ENCODE measurements around the gene POLR2M. TPM values are rescaled to one million over a fixed set of nuclear protein-coding genes. Genes with fewer than 3 reads are reported as not detected.

The POLR2M gene
- total and polyA plus RNA-seq, 2 donors (not counting 3 experiments of a cell fraction or from before 2014, with no cell fraction given): 38.4 to 42.5 TPM

DNA sequence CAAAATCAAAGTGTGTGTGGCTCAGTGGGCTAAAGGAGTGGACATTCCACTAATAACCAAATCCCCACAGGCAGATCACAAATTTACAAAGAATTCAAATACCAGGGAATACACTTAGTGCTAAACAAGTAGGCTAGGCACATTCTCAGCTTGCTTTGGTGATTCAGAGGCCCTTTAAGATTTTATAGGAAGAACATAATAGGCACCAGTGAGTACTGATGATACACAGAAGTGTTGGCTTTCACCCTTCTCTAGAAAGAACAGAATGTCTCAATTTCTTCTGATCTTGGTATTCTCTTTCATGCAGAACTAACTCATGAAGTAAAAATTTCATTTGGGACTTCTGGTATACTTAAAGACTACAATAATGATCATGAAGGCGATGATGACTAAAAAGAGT is 55.0 kb downstream of the POLR2M start:
- Histone ChIP-seq H3K9me1 (replicated peaks; ENCODE audit: control insufficient read depth, extremely low read depth, insufficient read depth, low read length) (no peaks in the 10 kb centered on the region), H3K9me3 (replicated peaks; ENCODE audit: control insufficient read depth, insufficient read depth, low read length) (no peaks in the 10 kb centered on the region), H3K9ac (replicated peaks; ENCODE audit: extremely low read depth, insufficient read depth, low read length) (no peak overlapping the region), H2AFZ (ENCODE audit: low read depth, low read length) (no peak overlapping the region), H3K27ac (ENCODE audit: insufficient read depth, low read depth, low read length) (no peak overlapping the region), H3K4me2 (ENCODE audit: insufficient read depth, low read length) (no peak overlapping the region), H3K4me1 (ENCODE audit: control insufficient read depth, extremely low read depth, insufficient read depth, low read length) (no peaks in the 10 kb centered on the region), H3K27me3 (ENCODE audit: control insufficient read depth in 2 of 2, insufficient read depth in 2 of 2, low read length in 2 of 2) (no peaks in the 10 kb centered on the region), H3K4me3 (replicated peaks in 1 of 3; ENCODE audit: insufficient read depth in 1 of 3, low read depth in 1 of 3, low read length in 3 of 3) (no peak overlapping the region), H4K20me1 (replicated peaks; ENCODE audit: control insufficient read depth, extremely low read depth, insufficient read depth, low read length) (no peaks in the 10 kb centered on the region), H3K79me2 (ENCODE audit: control insufficient read depth, insufficient read depth, low read length) (no peaks in the 10 kb centered on the region), H3K36me3 (ENCODE audit: control insufficient read depth in 2 of 2, extremely low read depth in 1 of 2, insufficient read depth in 2 of 2, low read length in 2 of 2) (no peaks in the 10 kb centered on the region)
- ChIA-PET POLR2A (no interaction called here), CTCF (interaction anchor here (1.1 to 2.6 kb wide), 5 partner anchors 10 to 309 kb away, joined by 3 to 12 read pairs (median 5); no protein-coding TSS in a partner anchor)
- DNase-seq (ENCODE audit: low read depth, low spot score) (no peak), FAIRE-seq (no peak)
- dilution Hi-C loops (cut with MboI; ENCODE audit: extremely low pct_ligation_motif_present, low sequenced_read_pairs): no loop called here
- no peak for TF ChIP-seq GATA2 (IDR thresholded peaks at IDR 0.05; ENCODE audit: insufficient read depth, insufficient read length, low read depth, low read length)
- TF ChIP-seq, protein P1, sequence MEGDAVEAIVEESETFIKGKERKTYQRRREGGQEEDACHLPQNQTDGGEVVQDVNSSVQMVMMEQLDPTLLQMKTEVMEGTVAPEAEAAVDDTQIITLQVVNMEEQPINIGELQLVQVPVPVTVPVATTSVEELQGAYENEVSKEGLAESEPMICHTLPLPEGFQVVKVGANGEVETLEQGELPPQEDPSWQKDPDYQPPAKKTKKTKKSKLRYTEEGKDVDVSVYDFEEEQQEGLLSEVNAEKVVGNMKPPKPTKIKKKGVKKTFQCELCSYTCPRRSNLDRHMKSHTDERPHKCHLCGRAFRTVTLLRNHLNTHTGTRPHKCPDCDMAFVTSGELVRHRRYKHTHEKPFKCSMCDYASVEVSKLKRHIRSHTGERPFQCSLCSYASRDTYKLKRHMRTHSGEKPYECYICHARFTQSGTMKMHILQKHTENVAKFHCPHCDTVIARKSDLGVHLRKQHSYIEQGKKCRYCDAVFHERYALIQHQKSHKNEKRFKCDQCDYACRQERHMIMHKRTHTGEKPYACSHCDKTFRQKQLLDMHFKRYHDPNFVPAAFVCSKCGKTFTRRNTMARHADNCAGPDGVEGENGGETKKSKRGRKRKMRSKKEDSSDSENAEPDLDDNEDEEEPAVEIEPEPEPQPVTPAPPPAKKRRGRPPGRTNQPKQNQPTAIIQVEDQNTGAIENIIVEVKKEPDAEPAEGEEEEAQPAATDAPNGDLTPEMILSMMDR (IDR thresholded peaks at IDR 0.05; ENCODE audit: extremely low read depth in 1 of 2, insufficient read depth in 1 of 2, low read depth in 1 of 2, low read length in 2 of 2): no peak
- no peak for TF ChIP-seq FOS (IDR thresholded peaks at IDR 0.05; ENCODE audit: borderline replicate concordance, insufficient read depth, low read length)
- no peak for TF ChIP-seq JUN (IDR thresholded peaks at IDR 0.05; ENCODE audit: borderline replicate concordance, insufficient read depth, insufficient read length, low read depth)
- no peak for TF ChIP-seq POLR2A (IDR thresholded peaks at IDR 0.05; ENCODE audit: low read depth, low read length)
- TF ChIP-seq, protein P2, sequence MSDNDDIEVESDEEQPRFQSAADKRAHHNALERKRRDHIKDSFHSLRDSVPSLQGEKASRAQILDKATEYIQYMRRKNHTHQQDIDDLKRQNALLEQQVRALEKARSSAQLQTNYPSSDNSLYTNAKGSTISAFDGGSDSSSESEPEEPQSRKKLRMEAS (IDR thresholded peaks at IDR 0.05; ENCODE audit: insufficient read depth, insufficient read length): no peak
- no peak for TF ChIP-seq MYC (IDR thresholded peaks at IDR 0.05; ENCODE audit: low read depth, low read length)
- intact Hi-C loops (cut with micrococcal nuclease): no loop called here
- no TSS peak for BruUV-seq (replicated peaks)
